Memory B cell (primary cell): Measurements from ENCODE around the gene STK33.

Experiments
- ATAC-seq: fragments of 150-1000 bp; cut with Tn5 transposase; 2 replicates; pipeline ENCODE4 v1.10.0; 2021; ENCODE audit warnings: low read depth, mild to moderate bottlenecking, moderate library complexity
- DNase-seq, 2 donors: peaks; one replicate each; pipeline ENCODE4 v3.0.0; 2022; ENCODE audit warnings: low spot score in 2 of 2
- H3K27ac Mint-ChIP-seq: one replicate; pipeline ENCODE4 v1.8.0; 2022; ENCODE audit warnings: mild to moderate bottlenecking, moderate library complexity, mixed read lengths
- H3K27me3 Mint-ChIP-seq: one replicate; pipeline ENCODE4 v1.8.0; 2022; ENCODE audit warnings: mixed read lengths
- H3K36me3 Mint-ChIP-seq: one replicate; pipeline ENCODE4 v1.8.0; 2022; ENCODE audit warnings: mild to moderate bottlenecking, mixed read lengths
- H3K4me1 Mint-ChIP-seq: one replicate; pipeline ENCODE4 v1.8.0; 2022; ENCODE audit warnings: mixed read lengths
- H3K4me3 Mint-ChIP-seq: one replicate; pipeline ENCODE4 v1.8.0; 2022; ENCODE audit warnings: mild to moderate bottlenecking, moderate library complexity, mixed read lengths
- H3K9me3 Mint-ChIP-seq: one replicate; pipeline ENCODE4 v1.8.0; 2022; ENCODE audit warnings: mixed read lengths

The STK33 gene

DNA sequence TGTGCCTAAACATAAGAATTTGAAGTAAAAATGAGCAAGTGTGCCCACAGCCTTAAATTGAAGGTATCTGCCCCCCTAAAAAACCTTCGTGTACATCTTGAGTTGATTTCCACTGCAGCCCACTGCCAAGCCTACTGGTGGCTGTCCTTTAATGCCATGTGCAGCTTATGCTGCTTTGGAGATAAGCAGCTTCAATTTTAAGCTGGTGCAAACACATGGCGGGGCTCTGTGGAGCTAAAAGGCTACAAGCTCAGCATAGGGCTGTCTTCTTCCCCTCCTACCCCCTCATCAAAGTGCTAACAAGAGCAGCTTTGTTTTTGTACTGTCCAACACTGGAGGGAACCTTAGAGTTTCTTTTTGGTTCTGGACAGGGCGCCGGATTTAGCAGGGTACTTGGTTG, 201.9 kb downstream of the STK33 start:
- no peak overlapping the region for H3K4me3 Mint-ChIP-seq
- no peaks in the 10 kb centered on the region for H3K4me1 Mint-ChIP-seq
- DNase-seq (no peak), ATAC-seq (no peak)
- no peak overlapping the region for H3K27ac Mint-ChIP-seq
- H3K36me3 Mint-ChIP-seq: peaks cover 3% of the 10 kb centered on the region
- peaks cover 3% of the 10 kb centered on the region for H3K27me3 Mint-ChIP-seq
- no peaks in the 10 kb centered on the region for H3K9me3 Mint-ChIP-seq

GRCh38 chr11:8390851-8391612, 203.0 kb downstream of the STK33 start:
- H3K4me1 Mint-ChIP-seq: no peaks in the 10 kb centered on the region
- no peaks in the 10 kb centered on the region for H3K9me3 Mint-ChIP-seq
- H3K27me3 Mint-ChIP-seq: peaks cover 3% of the 10 kb centered on the region
- peaks cover 3% of the 10 kb centered on the region for H3K36me3 Mint-ChIP-seq
- ATAC-seq (no peak), DNase-seq (no peak)
- no peak overlapping the region for H3K4me3 Mint-ChIP-seq
- no peak overlapping the region for H3K27ac Mint-ChIP-seq

DNA sequence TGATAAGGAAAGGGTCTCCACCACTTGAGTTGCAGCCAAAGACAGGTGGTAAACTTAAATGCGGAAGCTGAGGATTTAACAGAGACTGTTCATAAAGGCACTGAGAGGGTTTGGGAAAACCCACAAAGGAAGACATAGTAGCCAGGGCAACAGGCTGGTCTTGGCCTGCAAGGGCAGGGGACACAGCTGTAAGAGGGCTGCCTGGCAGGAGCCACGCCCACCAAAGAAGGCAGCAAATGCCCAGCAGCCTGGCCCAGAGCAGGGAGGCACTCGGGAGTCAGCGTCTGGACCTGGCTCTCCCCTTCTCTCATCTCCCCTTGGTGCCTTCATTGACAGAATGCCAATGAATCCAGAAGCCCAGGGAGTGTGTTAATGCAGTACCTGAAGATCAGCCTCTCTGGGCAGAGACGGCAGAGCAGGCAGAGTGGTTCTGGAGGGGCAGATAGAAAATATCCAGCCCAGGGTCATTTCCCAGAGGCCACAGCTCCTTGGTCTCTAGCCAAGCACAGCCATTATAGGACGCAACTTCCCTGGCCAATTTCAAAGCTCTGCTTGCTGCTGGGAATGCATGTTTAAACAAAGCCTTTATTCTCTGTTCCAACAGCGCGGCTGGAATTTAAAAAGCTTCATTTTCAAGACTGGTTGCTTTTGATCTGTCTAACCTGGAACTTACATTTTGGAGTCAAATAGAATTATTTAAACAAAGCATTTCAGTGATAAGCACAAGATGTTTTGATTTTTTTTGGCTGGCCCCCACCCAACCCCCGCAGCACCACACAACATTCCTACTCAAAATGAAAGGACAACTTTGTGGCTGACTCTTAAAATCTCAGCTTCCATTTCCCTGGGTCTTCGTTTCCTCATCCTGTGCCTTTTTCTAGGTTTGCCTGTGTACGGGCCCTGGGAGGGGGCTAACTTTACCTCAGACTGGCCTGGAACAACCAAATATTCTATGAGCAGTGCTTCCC, 204.7 kb downstream of the STK33 start:
- H3K9me3 Mint-ChIP-seq: no peaks in the 10 kb centered on the region
- no peaks in the 10 kb centered on the region for H3K36me3 Mint-ChIP-seq
- DNase-seq (no peak), ATAC-seq (no peak)
- peaks cover 3% of the 10 kb centered on the region for H3K4me1 Mint-ChIP-seq
- peaks cover 3% of the 10 kb centered on the region for H3K27me3 Mint-ChIP-seq
- H3K4me3 Mint-ChIP-seq: no peak overlapping the region
- H3K27ac Mint-ChIP-seq: no peak overlapping the region

GRCh38 chr11:8387693-8388092, 206.3 kb downstream of the STK33 start:
- ATAC-seq (no peak), DNase-seq (no peak)
- H3K27ac Mint-ChIP-seq: no peak overlapping the region
- H3K27me3 Mint-ChIP-seq: peaks cover 3% of the 10 kb centered on the region
- no peaks in the 10 kb centered on the region for H3K36me3 Mint-ChIP-seq
- no peak overlapping the region for H3K4me3 Mint-ChIP-seq
- H3K9me3 Mint-ChIP-seq: no peaks in the 10 kb centered on the region
- peaks cover 3% of the 10 kb centered on the region for H3K4me1 Mint-ChIP-seq

DNA sequence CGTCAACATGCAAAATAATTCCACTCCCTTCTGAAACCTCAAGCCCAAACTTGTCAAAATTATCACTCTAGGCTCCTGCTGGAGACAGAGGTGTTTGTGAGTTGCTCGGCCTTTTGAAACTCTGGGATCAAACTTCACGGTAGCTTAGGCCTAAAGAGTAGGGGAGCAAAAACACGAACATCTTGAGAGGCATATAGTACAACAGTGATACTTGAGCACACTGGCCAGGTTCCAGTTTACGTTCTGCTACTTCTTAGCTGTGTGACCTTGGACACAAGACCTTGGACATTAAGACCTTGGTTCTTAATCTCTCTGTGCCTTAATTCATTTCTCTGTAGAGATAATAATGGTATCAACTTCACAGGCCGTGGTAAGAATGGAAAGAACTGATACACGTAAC, 206.9 kb downstream of the STK33 start:
- H3K36me3 Mint-ChIP-seq: no peaks in the 10 kb centered on the region
- DNase-seq (no peak), ATAC-seq (no peak)
- no peaks in the 10 kb centered on the region for H3K9me3 Mint-ChIP-seq
- peaks cover 3% of the 10 kb centered on the region for H3K4me1 Mint-ChIP-seq
- no peak overlapping the region for H3K27ac Mint-ChIP-seq
- H3K4me3 Mint-ChIP-seq: no peak overlapping the region
- peaks cover 3% of the 10 kb centered on the region for H3K27me3 Mint-ChIP-seq

GRCh38 chr11:8386134-8386864, 207.7 kb downstream of the STK33 start:
- Mint-ChIP-seq H3K36me3 (no peaks in the 10 kb centered on the region), H3K27ac (no peak overlapping the region), H3K4me3 (no peak overlapping the region), H3K9me3 (no peaks in the 10 kb centered on the region), H3K4me1 (peaks cover 3% of the 10 kb centered on the region), H3K27me3 (peaks cover 3% of the 10 kb centered on the region)
- DNase-seq (no peak), ATAC-seq (no peak)

GRCh38 chr11:8384199-8384821, 209.7 kb downstream of the STK33 start:
- ATAC-seq: peak; percentile 64
- Mint-ChIP-seq H3K27me3 (no peaks in the 10 kb centered on the region), H3K4me3 (peak overlapping the region; percentile 3), H3K4me1 (peaks cover 3% of the 10 kb centered on the region), H3K36me3 (no peaks in the 10 kb centered on the region), H3K9me3 (no peaks in the 10 kb centered on the region), H3K27ac (no peak overlapping the region)
- DNase-seq: no peak

- H3K27ac Mint-ChIP-seq: no peak overlapping the region
- no peaks in the 10 kb centered on the region for H3K9me3 Mint-ChIP-seq
- no peaks in the 10 kb centered on the region for H3K36me3 Mint-ChIP-seq
- no peak overlapping the region for H3K4me3 Mint-ChIP-seq
- no peaks in the 10 kb centered on the region for H3K27me3 Mint-ChIP-seq
- DNase-seq (no peak), ATAC-seq (no peak)
- H3K4me1 Mint-ChIP-seq: peaks cover 3% of the 10 kb centered on the region
Measured at GRCh38 chr11:8383627-8384026, 210.4 kb downstream of the STK33 start.

DNA sequence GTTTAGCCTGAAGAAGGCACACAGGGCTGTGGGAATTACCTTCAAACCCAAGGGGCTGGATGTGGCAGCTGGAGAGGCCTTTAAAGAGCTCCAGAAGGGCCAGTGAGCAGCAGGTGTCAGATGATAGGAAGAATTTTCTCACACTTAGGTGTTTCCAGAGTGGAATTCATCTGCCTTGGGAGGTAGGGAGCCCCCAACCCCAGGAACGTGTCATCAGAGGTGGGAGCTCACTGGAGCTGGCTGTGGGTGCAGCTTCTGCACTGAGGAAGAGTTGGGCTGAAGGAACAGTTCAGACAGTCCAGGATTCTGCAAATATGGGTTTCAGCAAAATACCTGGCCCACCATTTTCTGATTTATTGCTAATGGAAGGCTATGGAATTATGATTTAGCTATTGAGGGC, 210.8 kb downstream of the STK33 start:
- ATAC-seq (no peak), DNase-seq (no peak)
- no peak overlapping the region for H3K27ac Mint-ChIP-seq

DNA sequence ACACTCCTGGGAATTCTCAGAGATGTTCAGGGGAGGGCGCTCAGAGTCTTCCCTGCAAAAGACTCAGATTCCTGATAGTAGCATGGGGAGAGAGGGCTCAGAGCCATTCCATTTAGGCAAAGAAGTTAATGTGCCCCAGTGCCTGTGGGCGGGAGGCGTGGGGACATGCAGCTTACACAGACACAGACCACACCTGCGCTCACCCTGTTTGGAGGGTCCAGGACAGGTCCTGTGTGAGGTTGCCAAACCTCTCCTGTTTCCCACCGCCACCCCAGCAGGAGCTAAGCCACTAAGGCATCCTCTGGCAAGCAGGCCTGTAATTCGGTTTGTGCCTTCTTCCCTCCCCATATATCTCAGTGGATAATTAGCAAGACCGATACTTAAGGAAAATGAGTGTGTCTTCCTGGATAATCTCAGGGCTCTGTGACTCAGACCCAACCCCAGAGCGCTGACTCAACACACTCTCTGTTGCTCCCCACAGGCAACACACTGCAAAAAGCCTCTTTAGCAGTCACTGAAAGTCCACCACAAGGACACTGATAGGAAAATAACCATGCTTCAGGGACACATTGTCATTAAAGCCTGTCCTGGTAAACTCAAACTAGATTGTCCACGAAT, 211.5 kb downstream of the STK33 start:
- Mint-ChIP-seq H3K4me3 (no peak overlapping the region), H3K9me3 (no peaks in the 10 kb centered on the region), H3K4me1 (peaks cover 3% of the 10 kb centered on the region), H3K27me3 (no peaks in the 10 kb centered on the region), H3K36me3 (no peaks in the 10 kb centered on the region), H3K27ac (no peak overlapping the region)
- ATAC-seq (no peak), DNase-seq (no peak)

More for the DNA sequence above, 210.8 kb downstream of the STK33 start:
- Mint-ChIP-seq H3K4me1 (peaks cover 3% of the 10 kb centered on the region), H3K27me3 (no peaks in the 10 kb centered on the region), H3K4me3 (no peak overlapping the region), H3K9me3 (no peaks in the 10 kb centered on the region), H3K36me3 (no peaks in the 10 kb centered on the region)

GRCh38 chr11:8381871-8382396, 212.1 kb downstream of the STK33 start:
- Mint-ChIP-seq H3K9me3 (no peaks in the 10 kb centered on the region), H3K27ac (no peak overlapping the region), H3K4me1 (peaks cover 3% of the 10 kb centered on the region), H3K27me3 (no peaks in the 10 kb centered on the region), H3K4me3 (no peak overlapping the region), H3K36me3 (no peaks in the 10 kb centered on the region)
- no peak for ATAC-seq
- no peak for DNase-seq

DNA sequence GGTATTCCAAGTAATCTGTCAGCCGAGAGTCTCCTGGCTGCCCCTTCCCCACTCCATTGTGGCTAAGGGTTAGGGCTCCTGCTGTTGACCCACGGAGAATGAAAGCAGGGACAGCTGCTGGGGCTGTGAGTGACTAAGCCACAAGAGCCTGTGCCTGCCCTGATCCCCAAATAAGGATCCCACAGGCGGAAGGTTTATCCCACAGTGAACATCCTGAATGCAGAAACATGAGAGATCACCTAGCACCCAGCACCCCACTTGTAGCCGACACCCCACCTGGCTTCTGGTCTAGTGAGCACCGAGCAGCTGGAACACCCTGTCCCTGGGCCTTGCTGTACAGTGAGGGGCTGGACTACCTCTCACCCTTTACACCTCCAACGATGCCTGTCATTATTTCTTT, 212.7 kb downstream of the STK33 start:
- ATAC-seq (no peak), DNase-seq (no peak)
- no peak overlapping the region for H3K4me3 Mint-ChIP-seq
- no peaks in the 10 kb centered on the region for H3K36me3 Mint-ChIP-seq
- H3K4me1 Mint-ChIP-seq: peaks cover 3% of the 10 kb centered on the region
- H3K9me3 Mint-ChIP-seq: no peaks in the 10 kb centered on the region
- no peaks in the 10 kb centered on the region for H3K27me3 Mint-ChIP-seq
- no peak overlapping the region for H3K27ac Mint-ChIP-seq

DNA sequence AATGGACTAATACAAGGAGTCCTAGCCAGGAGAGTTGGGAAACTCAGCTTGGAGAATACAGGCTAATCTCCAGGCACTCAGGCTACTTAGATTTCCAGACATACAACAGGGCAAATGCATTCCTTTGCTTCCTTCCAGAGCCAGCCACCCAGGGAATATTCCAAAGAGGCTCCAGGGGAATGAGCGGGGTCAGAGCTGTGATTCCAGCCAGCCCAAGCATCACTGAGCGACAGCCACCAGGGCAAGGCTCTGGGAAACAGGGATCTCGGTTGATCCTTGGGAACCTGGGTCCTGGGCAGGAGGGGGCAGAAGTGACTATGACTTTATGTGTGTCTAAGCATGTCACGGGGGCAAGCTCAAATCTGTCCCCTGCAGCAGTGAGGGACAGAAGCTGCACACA, 218.1 kb downstream of the STK33 start:
- H3K36me3 Mint-ChIP-seq: no peaks in the 10 kb centered on the region

More for the DNA sequence above, 218.1 kb downstream of the STK33 start:
- no peak overlapping the region for H3K27ac Mint-ChIP-seq
- H3K27me3 Mint-ChIP-seq: no peaks in the 10 kb centered on the region
- no peak for ATAC-seq
- H3K4me3 Mint-ChIP-seq: no peak overlapping the region
- H3K4me1 Mint-ChIP-seq: peaks cover 4% of the 10 kb centered on the region
- no peaks in the 10 kb centered on the region for H3K9me3 Mint-ChIP-seq
- no peak for DNase-seq
